GM18870 (cell line): Measurements from ENCODE around the gene POLR2A.
"Not testable (repeated sequence)": the region's sequence is repeated elsewhere in the genome, so short reads cannot be mapped to it uniquely, and the experiment has no call there.

ENCODE experiments used
- ATAC-seq: cut with Tn5 transposase; IDR thresholded peaks from one replicate; pipeline ENCODE4 v1.9.1; 2021; ENCODE audit warnings: moderate library complexity; ENCODE audit not compliant: unreplicated experiment

POLR2A gene

GRCh38 chr17:7478276-7479212 is 5.6 kb upstream of the POLR2A start:
- ATAC-seq: no peak

- ATAC-seq: no peak
Measured at GRCh38 chr17:7479213-7480088, 4.7 kb upstream of the POLR2A start, which contains the start of gene ZBTB4. Gene ZBTB4, minus strand, starts transcription at chr17:7479631. Its CDS starts 12,830 bp downstream, at chr17:7466801.

GRCh38 chr17:7480089-7480384 is 4.1 kb upstream of the POLR2A start:
- ATAC-seq: no peak

DNA sequence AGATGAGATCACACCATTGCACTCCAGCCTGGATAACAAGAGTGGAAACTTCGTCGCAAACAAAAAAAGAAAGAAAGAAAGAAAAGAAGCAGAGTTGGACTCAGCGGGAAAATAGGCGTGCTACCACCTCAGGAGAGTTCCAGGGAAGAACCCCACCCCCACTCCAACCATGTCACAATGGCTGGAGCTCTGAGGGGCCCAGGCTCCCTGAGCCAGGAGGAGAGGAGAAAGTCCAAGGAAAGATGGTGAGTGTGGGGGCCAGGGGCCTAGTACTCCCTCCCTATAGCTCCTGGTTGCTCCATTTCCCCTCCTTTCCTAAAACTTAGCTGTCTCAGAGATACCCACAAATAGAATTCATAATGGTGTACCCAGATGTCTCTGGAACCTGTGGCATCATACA is 2.9 kb upstream of the POLR2A start, which contains the start of gene SLC35G6:
TSS of gene SLC35G6 (plus strand) at position 172 of the 400 bp plus-strand sequence. CDS start at position 243, 71 bp downstream.
- ATAC-seq: not testable (repeated sequence)

GRCh38 chr17:7481842-7482741 is 2.1 kb upstream of the POLR2A start:
- ATAC-seq: not testable (repeated sequence)

DNA sequence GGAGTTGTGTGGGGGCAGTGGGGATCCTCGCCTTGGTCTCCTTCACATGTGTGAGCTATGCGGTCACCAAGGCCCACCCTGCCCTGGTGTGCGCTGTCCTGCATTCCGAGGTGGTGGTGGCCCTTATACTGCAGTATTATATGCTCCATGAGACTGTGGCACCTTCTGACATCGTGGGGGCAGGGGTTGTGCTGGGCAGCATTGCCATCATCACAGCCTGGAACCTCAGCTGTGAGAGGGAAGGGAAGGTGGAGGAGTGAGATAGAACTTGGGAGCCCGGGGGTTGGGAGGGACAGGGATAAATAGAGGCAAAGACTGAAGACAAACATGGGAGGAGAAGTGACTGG is 1.5 kb upstream of the POLR2A start:
- not testable (repeated sequence) for ATAC-seq

GRCh38 chr17:7483255-7484066 is 705 bp upstream of the POLR2A start:
- ATAC-seq: peak; percentile 26

DNA sequence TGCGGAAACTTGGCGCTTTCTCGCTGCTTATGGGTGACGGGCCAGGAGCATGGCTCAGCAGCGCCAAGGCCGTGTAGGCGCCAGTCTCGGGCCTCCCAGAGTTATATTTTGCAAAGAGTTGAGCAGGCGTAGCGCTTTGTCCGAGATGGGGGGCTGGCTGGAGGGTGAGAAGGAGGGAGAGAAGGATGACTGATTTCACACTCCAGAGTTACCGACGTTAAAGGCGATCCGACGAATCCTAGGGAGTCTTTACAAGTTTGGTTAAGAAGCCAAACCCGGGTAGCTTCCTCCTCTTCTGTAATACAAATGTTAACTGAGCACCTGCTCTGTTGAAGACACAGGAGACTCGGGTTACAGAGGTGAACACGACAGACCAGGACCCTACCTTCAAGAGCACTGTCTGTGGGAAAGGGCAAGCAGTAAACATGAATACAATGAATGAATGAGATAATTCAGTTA is 782 bp downstream of the POLR2A start:
- ATAC-seq: peak; percentile 0

DNA sequence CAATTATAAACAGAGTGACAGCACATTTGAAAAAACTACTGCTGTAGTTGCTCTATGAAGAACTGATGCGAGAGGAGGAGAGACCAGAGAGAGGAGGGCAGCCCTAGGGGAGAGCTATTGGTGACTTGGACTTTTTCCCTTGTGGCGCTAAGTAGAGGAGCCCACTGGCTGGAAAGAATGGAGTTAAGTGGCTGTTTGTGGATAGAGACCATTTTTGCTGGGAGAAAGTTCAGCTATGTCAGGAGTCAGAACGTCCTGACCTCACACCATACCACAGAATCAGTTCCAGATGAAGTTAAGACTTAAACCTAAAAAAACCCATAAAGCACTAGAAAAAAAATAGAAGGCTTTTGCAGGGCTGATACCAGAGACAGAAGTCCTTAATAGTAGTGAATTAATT is 2.0 kb downstream of the POLR2A start:
- no peak for ATAC-seq

- no peak for ATAC-seq
Measured at GRCh38 chr17:7490144-7490543, 6.0 kb downstream of the POLR2A start.

- no peak for ATAC-seq
Measured at GRCh38 chr17:7491583-7491982, 7.4 kb downstream of the POLR2A start.

DNA sequence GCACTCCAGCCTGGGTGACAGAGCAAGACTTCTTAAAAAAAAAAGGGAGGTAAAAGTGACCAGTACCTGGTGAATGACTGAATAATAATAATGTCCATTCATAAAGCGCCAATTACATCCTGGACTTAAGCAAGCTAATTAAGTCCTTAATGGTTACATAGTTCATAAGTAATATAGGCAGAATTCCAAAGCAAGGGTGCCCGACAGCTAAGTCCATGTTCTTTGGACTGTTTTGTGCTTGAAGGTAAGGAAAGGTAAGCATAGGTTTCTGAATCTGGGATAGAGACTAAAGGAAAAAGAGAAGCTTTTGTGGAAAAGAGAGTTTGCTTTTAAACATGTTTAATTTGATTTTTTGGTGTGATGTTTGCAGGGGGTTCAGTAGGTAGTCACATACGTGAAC is 9.8 kb downstream of the POLR2A start:
- ATAC-seq: no peak

DNA sequence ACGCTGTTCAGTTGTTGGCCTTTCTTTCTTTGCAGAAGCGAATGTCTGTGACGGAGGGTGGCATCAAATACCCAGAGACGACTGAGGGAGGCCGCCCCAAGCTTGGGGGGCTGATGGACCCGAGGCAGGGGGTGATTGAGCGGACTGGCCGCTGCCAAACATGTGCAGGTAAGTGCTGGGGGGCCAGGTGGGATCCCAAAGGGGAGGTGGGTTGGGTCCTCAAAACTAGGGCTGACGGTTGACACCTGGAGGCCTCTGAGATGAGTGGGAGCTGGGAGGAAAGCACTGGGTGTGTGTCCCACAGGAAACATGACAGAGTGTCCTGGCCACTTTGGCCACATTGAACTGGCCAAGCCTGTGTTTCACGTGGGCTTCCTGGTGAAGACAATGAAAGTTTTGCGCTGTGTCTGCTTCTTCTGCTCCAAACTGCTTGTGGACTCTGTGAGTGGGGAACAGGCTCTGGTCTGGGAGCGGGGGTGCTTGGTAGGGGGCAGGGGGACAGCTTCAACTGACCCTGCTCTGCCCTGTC is 11.8 kb downstream of the POLR2A start:
- ATAC-seq: no peak

DNA sequence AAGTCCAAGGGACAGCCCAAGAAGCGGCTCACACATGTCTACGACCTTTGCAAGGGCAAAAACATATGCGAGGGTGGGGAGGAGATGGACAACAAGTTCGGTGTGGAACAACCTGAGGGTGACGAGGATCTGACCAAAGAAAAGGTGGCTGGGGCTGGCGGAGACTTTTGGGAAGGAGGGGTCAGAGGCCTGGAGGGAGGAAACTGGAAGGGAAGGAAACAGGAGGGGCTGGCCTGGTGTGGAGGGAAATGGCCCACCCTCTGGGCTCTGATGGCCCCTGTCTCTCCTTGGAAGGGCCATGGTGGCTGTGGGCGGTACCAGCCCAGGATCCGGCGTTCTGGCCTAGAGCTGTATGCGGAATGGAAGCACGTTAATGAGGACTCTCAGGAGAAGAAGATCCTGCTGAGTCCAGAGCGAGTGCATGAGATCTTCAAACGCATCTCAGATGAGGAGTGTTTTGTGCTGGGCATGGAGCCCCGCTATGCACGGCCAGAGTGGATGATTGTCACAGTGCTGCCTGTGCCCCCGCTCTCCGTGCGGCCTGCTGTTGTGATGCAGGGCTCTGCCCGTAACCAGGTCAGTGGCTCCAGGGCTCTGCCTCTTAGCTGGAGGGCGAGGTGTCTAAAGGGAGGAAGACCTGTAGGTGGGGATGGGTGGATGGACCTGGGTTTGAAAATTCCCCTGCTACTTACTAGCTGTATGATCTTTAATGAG is 12.5 kb downstream of the POLR2A start:
- no peak for ATAC-seq

DNA sequence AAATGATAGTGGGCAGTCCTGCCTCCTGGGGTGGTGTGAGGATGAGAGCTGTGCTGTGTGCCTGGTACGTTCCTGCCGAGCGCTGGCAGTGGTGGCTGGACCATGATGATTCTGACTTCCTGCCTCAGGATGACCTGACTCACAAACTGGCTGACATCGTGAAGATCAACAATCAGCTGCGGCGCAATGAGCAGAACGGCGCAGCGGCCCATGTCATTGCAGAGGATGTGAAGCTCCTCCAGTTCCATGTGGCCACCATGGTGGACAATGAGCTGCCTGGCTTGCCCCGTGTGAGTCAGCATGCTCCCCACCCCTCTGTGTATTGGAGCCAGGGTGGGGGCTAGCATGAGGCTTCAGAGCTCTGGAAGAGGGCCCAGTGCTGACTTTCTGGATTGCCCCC is 13.1 kb downstream of the POLR2A start:
- no peak for ATAC-seq

GRCh38 chr17:7497636-7498035 is 13.5 kb downstream of the POLR2A start:
- ATAC-seq: no peak

GRCh38 chr17:7499161-7499560 is 15.0 kb downstream of the POLR2A start:
- ATAC-seq: no peak

DNA sequence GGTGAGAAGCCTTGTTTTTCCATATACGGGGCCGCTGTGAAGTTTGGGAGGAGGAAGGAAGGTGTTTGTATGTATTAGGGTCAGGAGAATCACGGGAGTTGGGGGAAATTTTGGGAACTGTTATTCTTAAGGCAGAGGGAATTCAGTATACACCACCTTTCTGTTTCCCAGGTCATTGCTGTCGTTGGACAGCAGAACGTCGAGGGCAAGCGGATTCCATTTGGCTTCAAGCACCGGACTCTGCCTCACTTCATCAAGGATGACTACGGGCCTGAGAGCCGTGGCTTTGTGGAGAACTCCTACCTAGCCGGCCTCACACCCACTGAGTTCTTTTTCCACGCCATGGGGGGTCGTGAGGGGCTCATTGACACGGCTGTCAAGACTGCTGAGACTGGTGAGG is 17.6 kb downstream of the POLR2A start:
- ATAC-seq: no peak
